NOMO-1 treated with dmso at 0.1 percent for 144 hours (cell line): ENCODE data around the gene PRRC2B.
"Not testable (repeated sequence)": the region's sequence is repeated elsewhere in the genome, so short reads cannot be mapped to it uniquely, and the experiment has no call there.

Source experiments
- DNase-seq: peaks from one replicate; lab custom pipeline; 2025; ENCODE audit not compliant: unreplicated experiment; lab: John Stamatoyannopoulos, UW

Gene PRRC2B

GRCh38 chr9:131469356-131469755 is 75.5 kb downstream of the PRRC2B start:
- no peak for DNase-seq

DNA sequence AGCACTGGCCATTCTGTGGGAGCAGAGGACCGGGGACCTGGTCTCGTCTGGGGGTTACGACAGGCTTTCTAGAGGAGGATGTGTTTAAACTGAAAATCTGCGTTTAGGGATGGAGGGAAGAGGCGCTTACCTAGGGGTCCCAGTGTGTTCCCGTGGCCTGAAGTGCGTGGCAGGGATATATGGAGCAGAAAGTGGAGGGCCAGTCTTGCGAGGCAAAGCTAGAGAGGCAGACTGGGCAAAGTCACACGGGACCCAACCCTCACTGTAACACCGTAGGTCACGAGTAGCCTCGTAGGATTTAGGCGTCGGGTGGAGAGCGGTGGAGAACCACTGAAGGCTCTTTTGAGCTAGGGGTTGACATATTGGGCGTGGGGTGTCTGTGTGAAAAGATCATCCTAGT is 76.1 kb downstream of the PRRC2B start:
- DNase-seq = no peak

DNA sequence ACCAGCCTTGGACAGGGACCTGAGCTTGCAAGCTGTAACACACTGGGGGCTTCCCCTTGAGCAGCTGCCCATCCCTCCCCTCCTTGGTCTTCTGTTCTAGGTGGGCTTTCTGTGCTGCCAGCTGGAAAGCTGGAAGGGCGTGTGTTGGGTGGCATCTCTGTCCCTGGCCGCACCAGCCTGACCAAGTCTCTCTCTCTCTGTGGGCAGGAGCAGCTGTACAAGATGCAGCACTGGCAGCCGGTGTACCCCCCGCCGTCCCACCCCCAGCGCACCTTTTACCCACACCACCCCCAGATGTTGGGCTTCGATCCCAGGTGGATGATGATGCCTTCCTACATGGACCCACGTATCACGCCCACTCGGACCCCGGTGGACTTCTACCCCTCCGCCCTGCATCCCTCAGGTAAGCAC is 76.7 kb downstream of the PRRC2B start:
- no peak for DNase-seq

DNA sequence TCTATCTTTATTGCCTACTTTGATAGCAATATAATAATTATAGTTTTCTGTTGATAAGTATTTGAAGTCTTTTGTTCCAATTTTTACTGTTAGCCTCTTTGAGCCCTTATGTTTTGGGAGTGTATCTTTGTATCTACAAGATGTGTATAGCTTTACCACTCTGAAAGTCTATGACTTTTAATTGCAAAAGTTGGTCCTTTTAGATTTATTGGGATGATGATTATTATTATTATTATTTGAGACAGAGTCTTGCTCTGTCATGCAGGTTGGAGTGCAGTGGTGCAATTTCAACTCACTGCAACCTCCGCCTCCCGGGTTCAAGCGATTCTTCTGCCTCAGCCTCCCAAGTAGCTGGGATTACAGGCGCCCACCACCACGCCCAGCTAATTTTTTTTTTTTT is 78.2 kb downstream of the PRRC2B start:
- DNase-seq = not testable (repeated sequence)

- no peak for DNase-seq
These were observed 79.5 kb downstream of the PRRC2B start for GRCh38 chr9:131473198-131473885.

DNA sequence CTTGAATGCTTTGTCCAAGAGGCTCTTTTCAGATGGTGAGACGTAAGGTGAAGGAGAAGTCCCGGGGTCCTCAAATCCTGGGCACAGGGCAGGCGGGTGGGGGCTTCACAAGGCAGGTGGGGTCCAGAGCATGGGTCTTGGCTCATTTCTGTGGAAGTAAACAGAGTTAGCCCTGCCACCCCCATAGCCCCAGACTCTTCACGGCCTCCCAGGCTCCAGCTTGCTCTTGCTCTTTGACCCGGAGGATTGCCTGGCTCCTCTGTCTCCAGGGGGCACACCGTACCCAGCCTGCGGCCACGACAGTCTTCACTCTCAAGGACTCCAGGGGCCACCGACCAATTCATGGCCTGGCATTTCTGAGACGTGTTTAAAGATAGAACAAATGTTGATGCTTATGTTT is 80.0 kb downstream of the PRRC2B start:
- no peak for DNase-seq

DNA sequence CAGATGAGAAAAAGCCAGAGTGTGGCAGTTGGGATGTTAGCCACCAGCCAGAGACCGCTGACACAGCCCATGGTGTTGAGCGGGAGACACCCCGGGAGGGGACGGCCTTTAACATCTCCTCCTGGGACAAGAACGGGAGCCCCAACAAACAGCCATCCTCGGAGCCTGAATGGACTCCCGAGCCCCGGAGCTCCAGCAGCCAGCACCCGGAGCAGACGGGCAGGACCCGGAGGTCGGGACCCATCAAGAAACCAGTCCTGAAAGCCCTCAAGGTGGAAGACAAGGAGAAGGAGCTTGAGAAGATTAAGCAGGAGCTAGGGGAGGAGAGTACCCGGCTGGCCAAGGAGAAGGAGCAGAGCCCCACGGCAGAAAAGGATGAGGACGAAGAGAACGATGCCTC is 80.8 kb downstream of the PRRC2B start:
- DNase-seq = no peak

GRCh38 chr9:131475111-131475955 is 81.4 kb downstream of the PRRC2B start:
- no peak for DNase-seq

- no peak for DNase-seq
These were observed 82.3 kb downstream of the PRRC2B start for GRCh38 chr9:131475956-131476776.

GRCh38 chr9:131476777-131477345 is 83.0 kb downstream of the PRRC2B start:
- no peak for DNase-seq

- no peak for DNase-seq
These were observed 83.5 kb downstream of the PRRC2B start for GRCh38 chr9:131477367-131477766.

DNA sequence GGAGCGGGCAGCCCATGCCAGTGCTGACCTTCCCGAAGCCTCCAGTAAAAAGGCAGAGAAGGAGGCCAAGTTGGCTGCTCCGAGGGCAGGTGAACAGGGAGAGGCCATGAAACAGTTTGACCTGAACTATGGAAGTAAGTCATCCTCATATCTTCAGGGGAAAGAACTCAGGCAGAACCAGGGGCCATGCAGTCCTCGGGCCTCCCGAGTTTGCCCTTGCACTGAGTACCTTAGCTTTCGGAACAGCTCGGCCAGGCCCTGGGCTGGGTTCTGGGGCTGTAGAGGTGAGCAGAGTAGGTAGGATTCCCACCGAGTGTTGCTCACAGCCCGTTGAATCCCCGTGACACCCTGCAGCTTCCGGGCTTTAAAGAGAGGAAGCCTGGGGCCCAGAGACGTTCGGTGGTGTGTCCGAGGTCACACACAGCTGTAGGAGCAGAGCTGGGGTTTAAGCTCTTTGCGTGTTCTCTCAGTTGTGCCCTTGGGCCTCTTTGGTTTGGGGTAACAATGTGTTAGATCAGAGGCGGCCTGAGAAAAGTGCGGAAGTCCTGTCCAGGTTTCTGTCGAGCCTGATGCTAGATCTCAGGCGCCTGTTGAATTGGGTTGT is 84.0 kb downstream of the PRRC2B start:
- no peak for DNase-seq

GRCh38 chr9:131478421-131478868 is 84.6 kb downstream of the PRRC2B start:
- DNase-seq = no peak

DNA sequence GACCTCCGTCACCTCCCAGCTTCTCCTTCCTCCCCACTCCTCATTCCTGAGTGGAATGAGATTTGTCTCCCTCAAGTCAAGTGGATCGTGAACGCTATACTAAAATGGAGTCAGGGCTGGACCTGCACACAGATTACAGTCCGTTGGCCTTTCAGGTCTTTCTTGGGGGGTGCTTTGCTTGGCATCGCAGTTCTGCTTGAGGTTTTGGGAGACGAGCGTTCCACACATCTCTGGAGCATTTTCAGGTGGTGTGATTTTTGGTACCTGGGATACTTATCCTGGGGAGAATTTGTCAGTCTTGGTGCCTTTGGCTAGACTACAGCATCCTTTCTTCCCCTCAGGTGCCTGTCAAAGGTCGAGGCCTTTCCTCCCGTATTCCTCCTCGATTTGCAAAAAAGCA is 85.0 kb downstream of the PRRC2B start:
- no peak for DNase-seq

DNA sequence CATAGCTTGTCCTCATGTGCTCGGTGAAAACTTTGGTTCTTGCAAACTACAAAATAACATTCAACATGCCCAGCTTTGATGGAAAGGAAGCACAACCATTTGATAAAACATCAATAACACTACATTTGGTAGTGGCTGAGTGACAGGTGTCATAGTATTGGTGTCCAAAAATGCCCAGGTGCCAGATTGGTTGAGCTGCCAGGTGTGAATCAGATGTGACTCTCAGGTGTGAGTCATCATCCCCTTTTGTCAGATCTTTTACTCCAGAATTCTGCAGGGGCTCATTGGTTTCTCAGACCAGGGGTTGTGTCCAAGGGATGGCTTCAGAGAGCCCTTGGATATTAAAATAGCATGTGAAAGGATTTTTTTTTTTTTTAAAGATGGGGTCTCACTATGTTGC is 86.4 kb downstream of the PRRC2B start:
- DNase-seq = no peak

DNA sequence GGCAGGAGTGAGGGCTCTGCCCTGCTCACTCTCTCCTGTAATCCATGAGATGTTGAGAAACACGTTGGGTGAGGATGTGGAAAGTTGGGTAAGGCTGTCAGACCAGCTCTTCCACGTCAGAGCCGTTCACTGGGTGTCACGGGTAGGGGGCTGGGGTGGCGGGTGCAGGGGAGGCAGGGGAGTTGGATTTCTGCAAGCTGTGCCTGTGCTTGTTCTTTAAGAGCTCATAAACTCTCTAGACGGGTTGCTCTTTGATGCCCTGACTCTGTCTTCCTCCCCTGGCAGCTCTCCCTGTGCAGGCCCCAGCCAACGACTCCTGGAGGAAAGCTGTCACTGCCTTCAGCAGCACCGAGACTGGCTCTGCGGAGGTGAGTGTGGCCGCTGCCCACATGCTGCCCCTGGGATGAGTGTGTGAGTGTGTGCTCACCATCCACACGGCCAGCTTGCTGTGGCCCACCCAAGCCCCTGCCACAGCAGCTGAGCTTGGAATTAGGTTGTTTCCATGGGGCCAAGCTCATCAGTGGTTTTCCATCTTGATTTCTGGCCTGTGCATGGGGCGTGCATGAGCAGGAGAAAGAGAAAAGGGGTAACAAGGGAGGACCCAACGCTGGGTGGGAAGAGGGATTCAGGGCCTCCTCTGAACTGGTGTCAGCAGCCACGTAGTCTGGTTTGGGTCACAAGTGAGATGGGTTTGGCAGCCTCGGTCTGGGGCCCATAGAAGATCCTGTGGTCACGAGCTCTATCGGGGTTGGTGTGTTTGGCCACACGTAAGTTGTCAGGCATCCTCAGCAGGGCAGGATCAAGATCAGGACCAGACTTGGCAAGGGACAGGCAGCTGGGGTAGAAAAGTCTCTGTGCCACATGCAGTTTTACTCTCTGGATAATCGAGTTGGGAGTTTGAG is 87.8 kb downstream of the PRRC2B start:
- no peak for DNase-seq

GRCh38 chr9:131482343-131483006 is 88.6 kb downstream of the PRRC2B start:
- no peak for DNase-seq

GRCh38 chr9:131483319-131484050 is 89.6 kb downstream of the PRRC2B start:
- DNase-seq = no peak

GRCh38 chr9:131484051-131484445 is 90.2 kb downstream of the PRRC2B start:
- DNase-seq = no peak
